DMS 273 (cell line): ENCODE results near the gene SPOCK2.
A peak's percentile ranks its signal among the peaks of the same experiment; 100 is the strongest.

Source experiments
- DNase-seq: peaks from one replicate; lab custom pipeline; 2025; ENCODE audit not compliant: unreplicated experiment; lab: John Stamatoyannopoulos, UW

Gene SPOCK2

GRCh38 chr10:72013202-72013945, 75.0 kb downstream of the SPOCK2 start:
- DNase-seq: peak; percentile 23

- DNase-seq: no peak
These were observed 75.6 kb downstream of the SPOCK2 start for GRCh38 chr10:72012796-72013195.

- peak; percentile 56 for DNase-seq
These were observed 76.3 kb downstream of the SPOCK2 start for GRCh38 chr10:72011976-72012512.

GRCh38 chr10:72011468-72011867, 76.9 kb downstream of the SPOCK2 start:
- no peak for DNase-seq

GRCh38 chr10:72011016-72011415, 77.3 kb downstream of the SPOCK2 start:
- DNase-seq: no peak

- no peak for DNase-seq
These were observed 77.9 kb downstream of the SPOCK2 start for GRCh38 chr10:72010234-72010973.

- DNase-seq: peak; percentile 68
These were observed 78.8 kb downstream of the SPOCK2 start for GRCh38 chr10:72009425-72010081.

- DNase-seq: no peak
These were observed 79.3 kb downstream of the SPOCK2 start for GRCh38 chr10:72009051-72009424.
